HepG2 (cell line): ENCODE measurements around the gene SLC4A5.

Experiments
- MAFK ChIP-seq, 2 experiments: IDR thresholded peaks in 1 of 2; conservative IDR thresholded peaks in 1 of 2; 2 replicates each; pipeline ENCODE4 v1.6.1; 2011; ENCODE audit warnings: improper control_type of control experiment in 2 of 2, low read length in 2 of 2
- NCOR1 ChIP-seq: fragments of 200-600 bp; sonication (generic); IDR thresholded peaks from 2 replicates; pipeline ENCODE4 v1.7.0; 2017; ENCODE audit warnings: antibody characterized with exemption, low read length, borderline replicate concordance
- ZNF24 ChIP-seq: fragments of 450-650 bp; IDR thresholded peaks from 2 replicates; pipeline ENCODE4 v1.6.1; 2017; ENCODE audit warnings: antibody characterized with exemption, mild to moderate bottlenecking
- ZNF335 ChIP-seq: sonication (generic); formaldehyde crosslinking; IDR thresholded peaks from 2 replicates; pipeline ENCODE4 v1.4.0; 2020; ENCODE audit warnings: missing genetic modification reagents
- ZNF639 ChIP-seq: conservative IDR thresholded peaks from 2 replicates; pipeline ENCODE4 v1.6.1; 2018; ENCODE audit warnings: missing genetic modification reagents

- TF ChIP-seq ZNF24 (no peak), NCOR1 (no peak), ZNF335 (CRISPR knock-in tag) (no peak), MAFK (conservative IDR thresholded peaks at IDR 0.05 in 1 of 2, IDR thresholded peaks at IDR 0.05 in 1 of 2; ENCODE audit: low read length in 2 of 2) (no peak), ZNF639 (CRISPR knock-in tag) (no peak)
Measured at GRCh38 chr2:74259191-74259590, 84.0 kb downstream of the SLC4A5 start.
